ENCODE measurements around the gene MTURN. TPM values are rescaled to one million over a fixed set of nuclear protein-coding genes. Genes with fewer than 3 reads are reported as not detected.

The MTURN gene
- polyA plus RNA-seq, 1 donor from 2014 or later = 75.5 TPM

GRCh38 chr7:30193336-30193943, 58.7 kb downstream of the MTURN start:
- Histone ChIP-seq H3K27ac (ENCODE audit: low read length) (no peak overlapping the region), H3F3A (ENCODE audit: insufficient read depth, low read length, poor library complexity, severe bottlenecking) (no peaks in the 10 kb centered on the region), H3K9me2 (ENCODE audit: insufficient read depth, low read length) (no peaks in the 10 kb centered on the region), H3K27me3 (ENCODE audit: insufficient read depth, low read depth, low read length) (no peaks in the 10 kb centered on the region), H3K79me2 (replicated peaks; ENCODE audit: insufficient read depth, low read length) (no peaks in the 10 kb centered on the region), H3K4me3 (ENCODE audit: low read length) (no peak overlapping the region), H3K9me3 (ENCODE audit: low read length) (peaks cover 5% of the 10 kb centered on the region), H2AFZ (ENCODE audit: low read depth, low read length) (no peak overlapping the region), H3K36me3 (ENCODE audit: insufficient read depth, low read length) (no peaks in the 10 kb centered on the region), H4K20me1 (ENCODE audit: insufficient read depth) (no peaks in the 10 kb centered on the region), H3K4me2 (ENCODE audit: low read length) (no peak overlapping the region), H3K9ac (ENCODE audit: low read length) (no peak overlapping the region)
- no peak for TF ChIP-seq CTCF (IDR thresholded peaks at IDR 0.05; ENCODE audit: poor library complexity, severe bottlenecking)
- no peak for TF ChIP-seq RAD21 (conservative IDR thresholded peaks at IDR 0.05)

GRCh38 chr7:30196408-30196807, 61.6 kb downstream of the MTURN start:
- Histone ChIP-seq H3K27ac (ENCODE audit: low read length) (no peak overlapping the region), H3K9ac (ENCODE audit: low read length) (no peak overlapping the region), H3K4me2 (ENCODE audit: low read length) (no peak overlapping the region), H3K27me3 (ENCODE audit: insufficient read depth, low read depth, low read length) (no peaks in the 10 kb centered on the region), H3K9me3 (ENCODE audit: low read length) (peaks cover 5% of the 10 kb centered on the region), H4K20me1 (ENCODE audit: insufficient read depth) (no peaks in the 10 kb centered on the region), H2AFZ (ENCODE audit: low read depth, low read length) (no peak overlapping the region), H3K79me2 (replicated peaks; ENCODE audit: insufficient read depth, low read length) (no peaks in the 10 kb centered on the region), H3K36me3 (ENCODE audit: insufficient read depth, low read length) (no peaks in the 10 kb centered on the region), H3K4me3 (ENCODE audit: low read length) (no peak overlapping the region), H3K9me2 (ENCODE audit: insufficient read depth, low read length) (no peaks in the 10 kb centered on the region), H3F3A (ENCODE audit: insufficient read depth, low read length, poor library complexity, severe bottlenecking) (no peaks in the 10 kb centered on the region)
- no peak for TF ChIP-seq SMC3 (conservative IDR thresholded peaks at IDR 0.05; ENCODE audit: poor library complexity)
- TF ChIP-seq TAF1 (IDR thresholded peaks at IDR 0.05; ENCODE audit: low read depth) = no peak
- no peak for TF ChIP-seq POLR2AphosphoS5 (IDR thresholded peaks at IDR 0.05)
- no peak for TF ChIP-seq REST (IDR thresholded peaks at IDR 0.05; ENCODE audit: borderline replicate concordance)
- TF ChIP-seq EZH2 (IDR thresholded peaks at IDR 0.05; ENCODE audit: borderline replicate concordance, insufficient read depth, low read length, poor library complexity, severe bottlenecking) = no peak
- TF ChIP-seq CTCF (IDR thresholded peaks at IDR 0.05; ENCODE audit: poor library complexity, severe bottlenecking) = no peak
- no peak for TF ChIP-seq MXI1 (conservative IDR thresholded peaks at IDR 0.05; ENCODE audit: poor library complexity, severe bottlenecking)
- no peak for TF ChIP-seq RAD21 (conservative IDR thresholded peaks at IDR 0.05)
- TF ChIP-seq EP300 (conservative IDR thresholded peaks at IDR 0.05; ENCODE audit: poor library complexity, severe bottlenecking) = no peak
